ENCODE results near the gene TMEM52B.

DNA sequence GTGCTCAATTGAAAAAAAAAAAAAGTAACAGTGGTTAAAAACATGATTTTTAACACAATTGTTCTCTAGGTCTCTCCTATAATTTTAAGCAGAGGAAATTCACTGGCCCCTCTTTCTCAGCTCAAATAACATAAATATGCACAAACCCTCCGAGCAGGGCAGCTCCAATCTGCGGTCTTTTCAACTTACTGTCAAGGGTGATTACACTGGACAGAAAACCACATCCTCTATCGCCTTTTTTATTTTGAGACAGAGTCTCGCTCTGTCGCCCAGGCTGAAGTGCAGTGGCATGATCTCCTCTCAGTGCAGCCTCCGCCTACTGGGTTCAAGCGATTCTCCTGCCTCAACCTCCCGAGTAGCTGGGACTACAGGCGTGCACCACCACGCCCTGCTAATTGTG lies 17.4 kb downstream of the TMEM52B start:
- TF ChIP-seq CEBPB (IDR thresholded peaks at IDR 0.05; ENCODE audit: borderline replicate concordance, low read depth, low read length), result no peak
- no peak for TF ChIP-seq MTF2 (CRISPR knock-in tag; IDR thresholded peaks at IDR 0.05; ENCODE audit: borderline replicate concordance)
- TF ChIP-seq MTA1 (CRISPR knock-in tag; IDR thresholded peaks at IDR 0.05; ENCODE audit: borderline replicate concordance), result no peak
- TF ChIP-seq, protein P1, sequence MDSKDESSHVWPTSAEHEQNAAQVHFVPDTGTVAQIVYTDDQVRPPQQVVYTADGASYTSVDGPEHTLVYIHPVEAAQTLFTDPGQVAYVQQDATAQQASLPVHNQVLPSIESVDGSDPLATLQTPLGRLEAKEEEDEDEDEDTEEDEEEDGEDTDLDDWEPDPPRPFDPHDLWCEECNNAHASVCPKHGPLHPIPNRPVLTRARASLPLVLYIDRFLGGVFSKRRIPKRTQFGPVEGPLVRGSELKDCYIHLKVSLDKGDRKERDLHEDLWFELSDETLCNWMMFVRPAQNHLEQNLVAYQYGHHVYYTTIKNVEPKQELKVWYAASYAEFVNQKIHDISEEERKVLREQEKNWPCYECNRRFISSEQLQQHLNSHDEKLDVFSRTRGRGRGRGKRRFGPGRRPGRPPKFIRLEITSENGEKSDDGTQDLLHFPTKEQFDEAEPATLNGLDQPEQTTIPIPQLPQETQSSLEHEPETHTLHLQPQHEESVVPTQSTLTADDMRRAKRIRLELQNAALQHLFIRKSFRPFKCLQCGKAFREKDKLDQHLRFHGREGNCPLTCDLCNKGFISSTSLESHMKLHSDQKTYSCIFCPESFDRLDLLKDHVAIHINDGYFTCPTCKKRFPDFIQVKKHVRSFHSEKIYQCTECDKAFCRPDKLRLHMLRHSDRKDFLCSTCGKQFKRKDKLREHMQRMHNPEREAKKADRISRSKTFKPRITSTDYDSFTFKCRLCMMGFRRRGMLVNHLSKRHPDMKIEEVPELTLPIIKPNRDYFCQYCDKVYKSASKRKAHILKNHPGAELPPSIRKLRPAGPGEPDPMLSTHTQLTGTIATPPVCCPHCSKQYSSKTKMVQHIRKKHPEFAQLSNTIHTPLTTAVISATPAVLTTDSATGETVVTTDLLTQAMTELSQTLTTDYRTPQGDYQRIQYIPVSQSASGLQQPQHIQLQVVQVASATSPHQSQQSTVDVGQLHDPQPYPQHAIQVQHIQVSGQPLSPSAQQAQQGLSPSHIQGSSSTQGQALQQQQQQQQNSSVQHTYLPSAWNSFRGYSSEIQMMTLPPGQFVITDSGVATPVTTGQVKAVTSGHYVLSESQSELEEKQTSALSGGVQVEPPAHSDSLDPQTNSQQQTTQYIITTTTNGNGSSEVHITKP (CRISPR knock-in tag; IDR thresholded peaks at IDR 0.05; ENCODE audit: low read depth), result no peak
- no peak for TF ChIP-seq TAF15 (IDR thresholded peaks at IDR 0.05; ENCODE audit: low read depth, low read length, poor library complexity, severe bottlenecking)
- TF ChIP-seq, protein P2, sequence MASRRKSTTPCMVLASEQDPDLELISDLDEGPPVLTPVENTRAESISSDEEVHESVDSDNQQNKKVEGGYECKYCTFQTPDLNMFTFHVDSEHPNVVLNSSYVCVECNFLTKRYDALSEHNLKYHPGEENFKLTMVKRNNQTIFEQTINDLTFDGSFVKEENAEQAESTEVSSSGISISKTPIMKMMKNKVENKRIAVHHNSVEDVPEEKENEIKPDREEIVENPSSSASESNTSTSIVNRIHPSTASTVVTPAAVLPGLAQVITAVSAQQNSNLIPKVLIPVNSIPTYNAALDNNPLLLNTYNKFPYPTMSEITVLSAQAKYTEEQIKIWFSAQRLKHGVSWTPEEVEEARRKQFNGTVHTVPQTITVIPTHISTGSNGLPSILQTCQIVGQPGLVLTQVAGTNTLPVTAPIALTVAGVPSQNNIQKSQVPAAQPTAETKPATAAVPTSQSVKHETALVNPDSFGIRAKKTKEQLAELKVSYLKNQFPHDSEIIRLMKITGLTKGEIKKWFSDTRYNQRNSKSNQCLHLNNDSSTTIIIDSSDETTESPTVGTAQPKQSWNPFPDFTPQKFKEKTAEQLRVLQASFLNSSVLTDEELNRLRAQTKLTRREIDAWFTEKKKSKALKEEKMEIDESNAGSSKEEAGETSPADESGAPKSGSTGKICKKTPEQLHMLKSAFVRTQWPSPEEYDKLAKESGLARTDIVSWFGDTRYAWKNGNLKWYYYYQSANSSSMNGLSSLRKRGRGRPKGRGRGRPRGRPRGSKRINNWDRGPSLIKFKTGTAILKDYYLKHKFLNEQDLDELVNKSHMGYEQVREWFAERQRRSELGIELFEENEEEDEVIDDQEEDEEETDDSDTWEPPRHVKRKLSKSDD (CRISPR knock-in tag; IDR thresholded peaks at IDR 0.05; ENCODE audit: low read depth), result no peak
- TF ChIP-seq ZNF747 (CRISPR knock-in tag; IDR thresholded peaks at IDR 0.05; ENCODE audit: borderline replicate concordance), result no peak
- TF ChIP-seq AGO1 (IDR thresholded peaks at IDR 0.05; ENCODE audit: low read depth, low read length, poor library complexity, severe bottlenecking), result no peak
- TF ChIP-seq, protein P3, sequence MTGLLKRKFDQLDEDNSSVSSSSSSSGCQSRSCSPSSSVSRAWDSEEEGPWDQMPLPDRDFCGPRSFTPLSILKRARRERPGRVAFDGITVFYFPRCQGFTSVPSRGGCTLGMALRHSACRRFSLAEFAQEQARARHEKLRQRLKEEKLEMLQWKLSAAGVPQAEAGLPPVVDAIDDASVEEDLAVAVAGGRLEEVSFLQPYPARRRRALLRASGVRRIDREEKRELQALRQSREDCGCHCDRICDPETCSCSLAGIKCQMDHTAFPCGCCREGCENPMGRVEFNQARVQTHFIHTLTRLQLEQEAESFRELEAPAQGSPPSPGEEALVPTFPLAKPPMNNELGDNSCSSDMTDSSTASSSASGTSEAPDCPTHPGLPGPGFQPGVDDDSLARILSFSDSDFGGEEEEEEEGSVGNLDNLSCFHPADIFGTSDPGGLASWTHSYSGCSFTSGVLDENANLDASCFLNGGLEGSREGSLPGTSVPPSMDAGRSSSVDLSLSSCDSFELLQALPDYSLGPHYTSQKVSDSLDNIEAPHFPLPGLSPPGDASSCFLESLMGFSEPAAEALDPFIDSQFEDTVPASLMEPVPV (CRISPR knock-in tag; IDR thresholded peaks at IDR 0.05), result no peak
- TF ChIP-seq, protein P4, sequence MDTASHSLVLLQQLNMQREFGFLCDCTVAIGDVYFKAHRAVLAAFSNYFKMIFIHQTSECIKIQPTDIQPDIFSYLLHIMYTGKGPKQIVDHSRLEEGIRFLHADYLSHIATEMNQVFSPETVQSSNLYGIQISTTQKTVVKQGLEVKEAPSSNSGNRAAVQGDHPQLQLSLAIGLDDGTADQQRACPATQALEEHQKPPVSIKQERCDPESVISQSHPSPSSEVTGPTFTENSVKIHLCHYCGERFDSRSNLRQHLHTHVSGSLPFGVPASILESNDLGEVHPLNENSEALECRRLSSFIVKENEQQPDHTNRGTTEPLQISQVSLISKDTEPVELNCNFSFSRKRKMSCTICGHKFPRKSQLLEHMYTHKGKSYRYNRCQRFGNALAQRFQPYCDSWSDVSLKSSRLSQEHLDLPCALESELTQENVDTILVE (CRISPR knock-in tag; IDR thresholded peaks at IDR 0.05), result no peak
- TF ChIP-seq POLR2A (IDR thresholded peaks at IDR 0.05; ENCODE audit: insufficient read depth in 1 of 2, low read depth in 2 of 2, low read length in 2 of 2), result no peak
- TF ChIP-seq, protein P5, sequence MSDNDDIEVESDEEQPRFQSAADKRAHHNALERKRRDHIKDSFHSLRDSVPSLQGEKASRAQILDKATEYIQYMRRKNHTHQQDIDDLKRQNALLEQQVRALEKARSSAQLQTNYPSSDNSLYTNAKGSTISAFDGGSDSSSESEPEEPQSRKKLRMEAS (IDR thresholded peaks at IDR 0.05), result no peak

Data from HepG2 (cell line).